A549 (cell line): Measurements from ENCODE around the gene IGSF9B. TPM values are rescaled to one million over a fixed set of nuclear protein-coding genes. Genes with fewer than 3 reads are reported as not detected.

ENCODE experiments used
- ATAC-seq, 2 experiments: fragments of 200-7000 bp in 1 of 2; fragments of >200 bp in 1 of 2; cut with Nextera tagmentation in 1 of 2; cut with Tn5 transposase in 1 of 2; 3 replicates each; pipeline versions ENCODE4 v1.8.0 to v1.9.1; 2018 to 2020; ENCODE audit warnings: mild to moderate bottlenecking in 1 of 2, moderate library complexity in 1 of 2
- CTCF ChIA-PET: fragments of 300-600 bp; sonication (Branson Sonifier 250); formaldehyde crosslinking; extraction: SDS; loops from one replicate; lab custom pipeline; 2021; ENCODE audit warnings: antibody characterized with exemption, inconsistent platforms; lab: Yijun Ruan, JAX
- POLR2A ChIA-PET: fragments of 350-600 bp; formaldehyde crosslinking; extraction: SDS; loops from one replicate; lab custom pipeline; 2021; ENCODE audit warnings: antibody characterized with exemption, inconsistent platforms; lab: Yijun Ruan, JAX
- DNase-seq, 2 experiments: peaks; one replicate each; pipeline versions ENCODE4 v3.0.0 to v3.0.0-alpha.2; 2011 to 2016; ENCODE audit warnings: low read depth in 1 of 2, low spot score in 1 of 2
- FAIRE-seq: peaks from 2 replicates; lab custom pipeline; 2011; peaks lifted over from hg19 to GRCh38; lab: Jason Lieb, UNC
- H3K27ac ChIP-seq, 2 experiments: fragments of >200 bp; sonication (Bioruptor Twin); formaldehyde crosslinking; 3 replicates each; pipeline ENCODE4 v1.5.1; 2016 to 2017
- H3K4me1 ChIP-seq: fragments of >200 bp; sonication (Bioruptor Twin); formaldehyde crosslinking; 3 replicates; pipeline ENCODE4 v1.6.1; 2016
- H3K4me2 ChIP-seq: fragments of >200 bp; sonication (Bioruptor Twin); formaldehyde crosslinking; 3 replicates; pipeline ENCODE4 v1.6.1; 2016
- H3K4me3 ChIP-seq: fragments of >200 bp; sonication (Bioruptor Twin); formaldehyde crosslinking; 3 replicates; pipeline ENCODE4 v1.5.1; 2016
- H3K9me3 ChIP-seq: fragments of >200 bp; sonication (Bioruptor Twin); formaldehyde crosslinking; 3 replicates; pipeline ENCODE4 v1.6.1; 2016
- BHLHE40 ChIP-seq: IDR thresholded peaks from 2 replicates; pipeline ENCODE4 v1.6.1; 2012; ENCODE audit warnings: low read depth, low read length, inconsistent platforms
- CBX2 ChIP-seq: fragments of 200-600 bp; sonication (generic); IDR thresholded peaks from 2 replicates; pipeline ENCODE4 v1.6.1; 2016; ENCODE audit warnings: low read depth, mild to moderate bottlenecking, borderline replicate concordance
- CBX8 ChIP-seq: fragments of 200-600 bp; sonication (generic); IDR thresholded peaks from 2 replicates; pipeline ENCODE4 v1.6.1; 2016
- CEBPB ChIP-seq, 2 experiments: fragments of >200 bp in 1 of 2; sonication (Bioruptor Twin) in 1 of 2; formaldehyde crosslinking in 1 of 2; IDR thresholded peaks; 2 replicates each; pipeline ENCODE4 v1.6.1; 2012 to 2016
- CHD4 ChIP-seq: fragments of 200-600 bp; sonication (generic); IDR thresholded peaks from 2 replicates; pipeline ENCODE4 v1.6.1; 2016; ENCODE audit warnings: antibody characterized with exemption, mild to moderate bottlenecking, borderline replicate concordance
- EHF ChIP-seq: fragments of 250-450 bp; sonication (Bioruptor Pico); IDR thresholded peaks from 2 replicates; pipeline ENCODE4 v1.5.0; 2020; ENCODE audit warnings: mild to moderate bottlenecking
- EHMT2 ChIP-seq: fragments of 200-600 bp; sonication (generic); IDR thresholded peaks from 2 replicates; pipeline ENCODE4 v1.6.1; 2016; ENCODE audit warnings: antibody characterized with exemption, low read depth, mild to moderate bottlenecking, moderate library complexity
- ESRRA ChIP-seq: fragments of 150-350 bp; IDR thresholded peaks from 2 replicates; pipeline ENCODE4 v1.6.1; 2014; ENCODE audit warnings: mild to moderate bottlenecking, low read length, borderline replicate concordance
- FOSB ChIP-seq: fragments of 250-450 bp; sonication (Bioruptor Pico); IDR thresholded peaks from 2 replicates; pipeline ENCODE4 v1.5.0; 2020; ENCODE audit warnings: mild to moderate bottlenecking, moderate library complexity
- FOSL2 ChIP-seq, 2 experiments: fragments of 450-650 bp in 1 of 2; fragments of >200 bp in 1 of 2; sonication (Bioruptor Twin) in 1 of 2; formaldehyde crosslinking; IDR thresholded peaks; 2 replicates each; pipeline versions ENCODE4 v1.5.0 to v1.6.1; 2016 to 2020; ENCODE audit warnings: mild to moderate bottlenecking in 1 of 2, moderate library complexity in 1 of 2
- HDAC2 ChIP-seq: fragments of 200-600 bp; sonication (generic); IDR thresholded peaks from 2 replicates; pipeline ENCODE4 v1.6.1; 2016
- HOXA7 ChIP-seq: fragments of 250-450 bp; sonication (Bioruptor Pico); IDR thresholded peaks from 2 replicates; pipeline ENCODE4 v1.5.0; 2020; ENCODE audit warnings: mild to moderate bottlenecking, moderate library complexity
- HOXB13 ChIP-seq: fragments of 250-450 bp; sonication (Bioruptor Pico); IDR thresholded peaks from 2 replicates; pipeline ENCODE4 v1.5.0; 2020; ENCODE audit warnings: low read depth, mild to moderate bottlenecking, moderate library complexity
- JUN ChIP-seq, 2 experiments: fragments of >200 bp; sonication (Bioruptor Twin); formaldehyde crosslinking; IDR thresholded peaks; 2 replicates in 1 of 2; 3 replicates in 1 of 2; pipeline ENCODE4 v1.6.1; 2016 to 2017
- JUNB ChIP-seq: fragments of >200 bp; sonication (Bioruptor Twin); formaldehyde crosslinking; IDR thresholded peaks from 2 replicates; pipeline ENCODE4 v1.6.1; 2016
- KDM5A ChIP-seq: fragments of 200-600 bp; sonication (generic); IDR thresholded peaks from 2 replicates; pipeline ENCODE4 v1.6.1; 2016; ENCODE audit warnings: antibody characterized with exemption, mild to moderate bottlenecking
- MAFK ChIP-seq: fragments of 450-650 bp; IDR thresholded peaks from 2 replicates; pipeline ENCODE4 v1.6.1; 2014; ENCODE audit not compliant: partially characterized antibody
- MAZ ChIP-seq: fragments of 150-350 bp; IDR thresholded peaks from 2 replicates; pipeline ENCODE4 v1.6.1; 2014; ENCODE audit warnings: antibody characterized with exemption, low read depth, low read length, borderline replicate concordance
- MYC ChIP-seq: IDR thresholded peaks from 2 replicates; pipeline ENCODE4 v1.6.1; 2012; ENCODE audit warnings: mild to moderate bottlenecking, inconsistent platforms, low read length, improper control_type of control experiment, borderline replicate concordance
- NR3C1 ChIP-seq: fragments of >200 bp; sonication (Bioruptor Twin); formaldehyde crosslinking; IDR thresholded peaks from 3 replicates; pipeline ENCODE4 v1.6.1; 2017
- POLR2AphosphoS2 ChIP-seq: conservative IDR thresholded peaks from 2 replicates; pipeline ENCODE4 v1.6.1; 2012; ENCODE audit warnings: low read length, improper control_type of control experiment, inconsistent platforms
- RARB ChIP-seq: fragments of 250-450 bp; sonication (Bioruptor Pico); IDR thresholded peaks from 2 replicates; pipeline ENCODE4 v1.8.0; 2021; ENCODE audit warnings: mild to moderate bottlenecking, moderate library complexity
- RNF2 ChIP-seq: fragments of 200-600 bp; sonication (generic); IDR thresholded peaks from 2 replicates; pipeline ENCODE4 v1.6.1; 2016; ENCODE audit warnings: low read depth, mild to moderate bottlenecking, antibody characterized with exemption, moderate library complexity, borderline replicate concordance
- ZSCAN20 ChIP-seq: fragments of 250-450 bp; sonication (Bioruptor Pico); IDR thresholded peaks from 2 replicates; pipeline ENCODE4 v1.8.0; 2022; ENCODE audit warnings: mild to moderate bottlenecking, moderate library complexity
- WGBS: methylation state at CpG from one replicate; pipeline ENCODE4 v1.1.6; 2017; ENCODE audit errors: missing lambda C conversion rate; 5-methylcytosine and 5-hydroxymethylcytosine counted together
- polyA plus RNA-seq, 4 experiments: library from polyadenylated mRNA; depleted of rRNA in 3 of 4; stranded (reverse); fragments of >200 nt; fragmentation: RNase III in 1 of 4; extraction: RNeasy Plus Mini Kit Qiagen cat#74134 plus additional on column Dnase treatment in 1 of 4; gene quantifications; 2 replicates in 3 of 4; 3 replicates in 1 of 4; pipeline ENCODE4 v1.2.3, GENCODE V29; 2011 to 2017
- TF ChIP-seq, protein P1 (sequence below): fragments of 200-600 bp; sonication (generic); IDR thresholded peaks from 2 replicates; pipeline ENCODE4 v1.6.1; 2016; ENCODE audit warnings: antibody characterized with exemption, mild to moderate bottlenecking, moderate library complexity
- TF ChIP-seq, protein P2 (sequence below): fragments of 250-450 bp; sonication (Bioruptor Pico); IDR thresholded peaks from 2 replicates; pipeline ENCODE4 v1.5.0; 2021; ENCODE audit warnings: mild to moderate bottlenecking, moderate library complexity, borderline replicate concordance
- TF ChIP-seq, protein P3 (sequence below): fragments of 450-650 bp; IDR thresholded peaks from 2 replicates; pipeline ENCODE4 v1.6.1; 2014; ENCODE audit warnings: antibody characterized with exemption
- TF ChIP-seq, protein P4 (sequence below): fragments of 250-450 bp; sonication (Bioruptor Pico); IDR thresholded peaks from 2 replicates; pipeline ENCODE4 v1.5.0; 2020; ENCODE audit warnings: low read depth, mild to moderate bottlenecking, moderate library complexity

IGSF9B gene
- polyA plus RNA-seq, 2 of the 4 experiments (the other 2 are of a cell fraction), result 0.41 to 0.61 TPM

DNA sequence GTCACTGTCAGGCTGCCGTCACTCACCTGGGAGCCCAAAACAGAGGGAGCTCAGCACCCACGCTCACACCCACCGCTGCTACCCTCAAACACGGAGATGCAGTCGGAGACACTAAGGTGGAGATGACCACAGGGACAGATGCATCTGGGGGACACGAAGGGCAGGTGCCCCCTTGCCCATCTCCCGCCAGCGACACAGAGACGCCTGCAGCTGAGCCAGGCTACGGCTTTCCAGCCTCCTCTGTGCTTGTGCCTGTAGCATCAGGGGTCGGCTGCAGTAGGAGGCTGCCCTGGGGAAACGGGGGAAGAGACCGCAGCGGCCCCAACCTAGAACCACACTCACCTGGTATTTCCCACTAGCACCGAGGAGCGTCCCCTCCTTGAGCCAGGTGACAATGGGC lies 19.3 kb downstream of the IGSF9B start (continued):
- TF ChIP-seq, protein P1, sequence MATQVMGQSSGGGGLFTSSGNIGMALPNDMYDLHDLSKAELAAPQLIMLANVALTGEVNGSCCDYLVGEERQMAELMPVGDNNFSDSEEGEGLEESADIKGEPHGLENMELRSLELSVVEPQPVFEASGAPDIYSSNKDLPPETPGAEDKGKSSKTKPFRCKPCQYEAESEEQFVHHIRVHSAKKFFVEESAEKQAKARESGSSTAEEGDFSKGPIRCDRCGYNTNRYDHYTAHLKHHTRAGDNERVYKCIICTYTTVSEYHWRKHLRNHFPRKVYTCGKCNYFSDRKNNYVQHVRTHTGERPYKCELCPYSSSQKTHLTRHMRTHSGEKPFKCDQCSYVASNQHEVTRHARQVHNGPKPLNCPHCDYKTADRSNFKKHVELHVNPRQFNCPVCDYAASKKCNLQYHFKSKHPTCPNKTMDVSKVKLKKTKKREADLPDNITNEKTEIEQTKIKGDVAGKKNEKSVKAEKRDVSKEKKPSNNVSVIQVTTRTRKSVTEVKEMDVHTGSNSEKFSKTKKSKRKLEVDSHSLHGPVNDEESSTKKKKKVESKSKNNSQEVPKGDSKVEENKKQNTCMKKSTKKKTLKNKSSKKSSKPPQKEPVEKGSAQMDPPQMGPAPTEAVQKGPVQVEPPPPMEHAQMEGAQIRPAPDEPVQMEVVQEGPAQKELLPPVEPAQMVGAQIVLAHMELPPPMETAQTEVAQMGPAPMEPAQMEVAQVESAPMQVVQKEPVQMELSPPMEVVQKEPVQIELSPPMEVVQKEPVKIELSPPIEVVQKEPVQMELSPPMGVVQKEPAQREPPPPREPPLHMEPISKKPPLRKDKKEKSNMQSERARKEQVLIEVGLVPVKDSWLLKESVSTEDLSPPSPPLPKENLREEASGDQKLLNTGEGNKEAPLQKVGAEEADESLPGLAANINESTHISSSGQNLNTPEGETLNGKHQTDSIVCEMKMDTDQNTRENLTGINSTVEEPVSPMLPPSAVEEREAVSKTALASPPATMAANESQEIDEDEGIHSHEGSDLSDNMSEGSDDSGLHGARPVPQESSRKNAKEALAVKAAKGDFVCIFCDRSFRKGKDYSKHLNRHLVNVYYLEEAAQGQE, result no peak
- no peak for TF ChIP-seq JUN (IDR thresholded peaks at IDR 0.05)
- TF ChIP-seq CBX2, result no peak
- no peak for TF ChIP-seq HOXB13 (CRISPR knock-in tag)
- no peak for TF ChIP-seq BHLHE40
- no peak for TF ChIP-seq HDAC2
- TF ChIP-seq CEBPB (IDR thresholded peaks at IDR 0.05), result no peak
- TF ChIP-seq MYC, result no peak
- no peak for TF ChIP-seq CHD4
- TF ChIP-seq FOSB (CRISPR knock-in tag), result no peak

DNA sequence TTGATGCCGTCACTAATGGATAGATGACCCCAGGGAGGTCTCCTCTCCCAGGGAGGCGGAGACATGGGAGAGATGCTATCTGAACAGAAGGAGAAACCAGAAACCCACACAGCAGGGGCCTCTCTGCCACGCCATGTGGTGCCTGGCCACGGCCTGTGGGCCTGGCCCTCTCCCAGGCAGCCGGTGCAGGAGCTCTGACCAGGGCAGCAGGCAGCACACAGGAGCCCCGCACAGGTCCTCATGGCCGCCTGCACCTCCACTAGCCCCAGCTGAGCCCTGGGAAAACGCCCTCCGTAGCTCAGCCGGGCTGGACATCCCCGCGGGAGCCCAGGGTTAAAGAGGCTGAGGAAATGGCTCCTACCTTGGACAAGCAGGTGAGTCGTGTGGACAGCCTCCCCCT lies 19.8 kb downstream of the IGSF9B start:
- H3K27ac ChIP-seq, result no peak overlapping the region
- H3K4me1 ChIP-seq, result no peaks in the 10 kb centered on the region
- H3K4me3 ChIP-seq, result no peak overlapping the region
- no peak overlapping the region for H3K4me2 ChIP-seq
- ATAC-seq (no peak), DNase-seq (no peak), FAIRE-seq (no peak)
- H3K9me3 ChIP-seq, result no peaks in the 10 kb centered on the region
- CTCF ChIA-PET, result interaction anchor here (3.4 kb wide), 1 partner anchor 10 kb away, joined by 13 read pairs; no protein-coding TSS in a partner anchor
- POLR2A ChIA-PET, result no interaction called here
- 67% methylated on average over 1 of the region's 13 CpGs for WGBS
- TF ChIP-seq ZSCAN20 (no peak), POLR2AphosphoS2 (no peak), MAZ (no peak), EHMT2 (no peak), HOXA7 (no peak), NR3C1 (no peak), RNF2 (no peak), EHF (no peak), FOSL2 (IDR thresholded peaks at IDR 0.05) (no peak), FOSL2 (CRISPR knock-in tag; IDR thresholded peaks at IDR 0.05) (no peak), ESRRA (no peak), JUNB (no peak), RARB (no peak), MAFK (no peak), CBX8 (no peak), HDAC2 (no peak), KDM5A (no peak), CEBPB (IDR thresholded peaks at IDR 0.05) (no peak)
- TF ChIP-seq, protein P2, sequence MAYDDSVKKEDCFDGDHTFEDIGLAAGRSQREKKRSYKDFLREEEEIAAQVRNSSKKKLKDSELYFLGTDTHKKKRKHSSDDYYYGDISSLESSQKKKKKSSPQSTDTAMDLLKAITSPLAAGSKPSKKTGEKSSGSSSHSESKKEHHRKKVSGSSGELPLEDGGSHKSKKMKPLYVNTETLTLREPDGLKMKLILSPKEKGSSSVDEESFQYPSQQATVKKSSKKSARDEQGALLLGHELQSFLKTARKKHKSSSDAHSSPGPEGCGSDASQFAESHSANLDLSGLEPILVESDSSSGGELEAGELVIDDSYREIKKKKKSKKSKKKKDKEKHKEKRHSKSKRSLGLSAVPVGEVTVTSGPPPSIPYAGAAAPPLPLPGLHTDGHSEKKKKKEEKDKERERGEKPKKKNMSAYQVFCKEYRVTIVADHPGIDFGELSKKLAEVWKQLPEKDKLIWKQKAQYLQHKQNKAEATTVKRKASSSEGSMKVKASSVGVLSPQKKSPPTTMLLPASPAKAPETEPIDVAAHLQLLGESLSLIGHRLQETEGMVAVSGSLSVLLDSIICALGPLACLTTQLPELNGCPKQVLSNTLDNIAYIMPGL (CRISPR knock-in tag), result no peak
- TF ChIP-seq, protein P3, sequence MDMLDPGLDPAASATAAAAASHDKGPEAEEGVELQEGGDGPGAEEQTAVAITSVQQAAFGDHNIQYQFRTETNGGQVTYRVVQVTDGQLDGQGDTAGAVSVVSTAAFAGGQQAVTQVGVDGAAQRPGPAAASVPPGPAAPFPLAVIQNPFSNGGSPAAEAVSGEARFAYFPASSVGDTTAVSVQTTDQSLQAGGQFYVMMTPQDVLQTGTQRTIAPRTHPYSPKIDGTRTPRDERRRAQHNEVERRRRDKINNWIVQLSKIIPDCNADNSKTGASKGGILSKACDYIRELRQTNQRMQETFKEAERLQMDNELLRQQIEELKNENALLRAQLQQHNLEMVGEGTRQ, result no peak
- TF ChIP-seq, protein P4, sequence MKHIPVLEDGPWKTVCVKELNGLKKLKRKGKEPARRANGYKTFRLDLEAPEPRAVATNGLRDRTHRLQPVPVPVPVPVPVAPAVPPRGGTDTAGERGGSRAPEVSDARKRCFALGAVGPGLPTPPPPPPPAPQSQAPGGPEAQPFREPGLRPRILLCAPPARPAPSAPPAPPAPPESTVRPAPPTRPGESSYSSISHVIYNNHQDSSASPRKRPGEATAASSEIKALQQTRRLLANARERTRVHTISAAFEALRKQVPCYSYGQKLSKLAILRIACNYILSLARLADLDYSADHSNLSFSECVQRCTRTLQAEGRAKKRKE (CRISPR knock-in tag), result no peak
